ENCODE measurements around the gene CALHM6. TPM values are rescaled to one million over a fixed set of nuclear protein-coding genes. Genes with fewer than 3 reads are reported as not detected.

CALHM6 gene
- total and polyA plus RNA-seq, 8 donors, result 5.0 to 8.7 (median 8.3) TPM; not detected in 3

DNA sequence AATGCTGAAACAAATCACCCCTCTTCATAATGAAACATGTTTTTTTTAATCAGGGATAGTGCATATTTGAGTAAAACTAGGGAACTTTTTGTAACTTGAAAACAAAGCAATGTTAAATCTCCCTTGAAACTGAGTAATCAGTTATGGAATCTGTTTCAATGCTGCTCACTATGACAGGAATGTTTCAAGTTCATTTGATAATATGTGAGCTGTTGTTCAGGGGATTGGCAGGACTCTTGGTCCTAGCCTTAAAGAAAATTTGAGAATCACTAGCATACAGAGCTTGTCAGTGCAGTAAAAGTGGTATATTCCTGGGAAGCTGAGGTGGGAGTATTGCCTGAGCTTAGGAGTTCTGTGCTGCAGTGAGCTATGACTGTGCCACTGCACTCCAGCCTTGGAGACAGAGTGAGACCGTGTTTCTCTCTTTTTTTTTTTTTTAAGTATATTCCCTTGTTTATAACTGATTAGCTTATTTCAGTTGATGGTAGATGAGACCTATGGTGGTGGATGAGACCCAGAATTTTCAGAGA is 21.6 kb upstream of the CALHM6 start:
- 50 to 70% (median 68%) methylated on average over 1 of the region's 1 CpG for WGBS, 5 donors
- peaks cover 0 to 17% (median 15%) of the 10 kb centered on the region in 4 donors for H3K36me3 ChIP-seq
- H3K4me3 ChIP-seq, result no peak overlapping the region
- DNase-seq, result no peak
- H3K27ac ChIP-seq, result no peak overlapping the region
- intact Hi-C loops (cut with DNase I; ENCODE audit: low total_unique reads), result no loop called here
- H3K4me1 ChIP-seq, result peaks cover 0 to 5% (median 0%) of the 10 kb centered on the region in 4 donors
- TF ChIP-seq POLR2AphosphoS5 (IDR thresholded peaks at IDR 0.05), result no peak
- TF ChIP-seq, protein P1, sequence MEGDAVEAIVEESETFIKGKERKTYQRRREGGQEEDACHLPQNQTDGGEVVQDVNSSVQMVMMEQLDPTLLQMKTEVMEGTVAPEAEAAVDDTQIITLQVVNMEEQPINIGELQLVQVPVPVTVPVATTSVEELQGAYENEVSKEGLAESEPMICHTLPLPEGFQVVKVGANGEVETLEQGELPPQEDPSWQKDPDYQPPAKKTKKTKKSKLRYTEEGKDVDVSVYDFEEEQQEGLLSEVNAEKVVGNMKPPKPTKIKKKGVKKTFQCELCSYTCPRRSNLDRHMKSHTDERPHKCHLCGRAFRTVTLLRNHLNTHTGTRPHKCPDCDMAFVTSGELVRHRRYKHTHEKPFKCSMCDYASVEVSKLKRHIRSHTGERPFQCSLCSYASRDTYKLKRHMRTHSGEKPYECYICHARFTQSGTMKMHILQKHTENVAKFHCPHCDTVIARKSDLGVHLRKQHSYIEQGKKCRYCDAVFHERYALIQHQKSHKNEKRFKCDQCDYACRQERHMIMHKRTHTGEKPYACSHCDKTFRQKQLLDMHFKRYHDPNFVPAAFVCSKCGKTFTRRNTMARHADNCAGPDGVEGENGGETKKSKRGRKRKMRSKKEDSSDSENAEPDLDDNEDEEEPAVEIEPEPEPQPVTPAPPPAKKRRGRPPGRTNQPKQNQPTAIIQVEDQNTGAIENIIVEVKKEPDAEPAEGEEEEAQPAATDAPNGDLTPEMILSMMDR (IDR thresholded peaks at IDR 0.05), result no peak
- TF ChIP-seq EP300 (IDR thresholded peaks at IDR 0.05), result no peak
- no peak for TF ChIP-seq POLR2A (IDR thresholded peaks at IDR 0.05)
- H3K27me3 ChIP-seq, result no peaks in the 10 kb centered on the region
- H3K9me3 ChIP-seq, result no peaks in the 10 kb centered on the region

DNA sequence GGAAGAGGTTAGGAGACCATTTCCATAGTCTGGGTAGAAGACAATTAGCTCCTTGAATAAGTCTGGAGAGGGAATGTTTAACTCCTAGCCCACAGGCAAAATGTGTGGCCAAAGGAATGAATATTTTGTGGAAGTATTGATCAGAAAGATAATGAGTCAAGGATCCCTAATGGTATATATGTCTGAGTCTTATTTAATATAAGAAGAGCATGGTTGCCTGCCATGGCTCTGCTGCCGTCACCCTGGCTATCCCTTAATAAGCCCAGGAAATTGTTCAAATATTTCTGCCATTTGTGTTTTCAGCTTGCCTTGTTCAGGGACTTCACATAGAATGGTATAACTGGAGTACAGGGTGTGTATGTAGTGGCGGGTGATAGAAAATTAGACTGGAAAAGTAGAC is 18.1 kb upstream of the CALHM6 start:
- H3K4me1 ChIP-seq, result peaks cover 0 to 20% (median 5%) of the 10 kb centered on the region in 4 donors
- 88 to 95% (median 95%) methylated on average over 2 of the region's 2 CpGs for WGBS, 5 donors
- intact Hi-C loops (cut with DNase I; ENCODE audit: low total_unique reads), result no loop called here

DNA sequence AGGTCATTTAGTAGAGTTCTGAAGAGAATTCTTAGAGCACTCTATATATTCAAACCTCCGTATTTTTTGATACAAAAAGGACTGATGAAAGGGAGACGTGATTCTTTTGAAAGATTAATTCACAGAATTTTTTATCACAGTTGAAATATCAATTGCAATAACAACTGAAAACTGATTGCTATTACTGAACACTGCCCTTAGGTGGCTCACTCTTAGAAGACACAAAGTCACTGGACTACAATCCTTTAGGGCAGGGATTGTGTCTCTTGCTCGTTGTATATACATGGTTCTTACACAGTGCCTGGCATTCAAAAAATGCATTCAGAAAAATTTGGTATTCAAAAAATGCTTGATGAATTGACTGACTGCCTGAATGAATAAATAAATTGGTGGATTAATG is 17.1 kb upstream of the CALHM6 start:
- Histone ChIP-seq H3K9me3 (no peaks in the 10 kb centered on the region), H3K27ac (no peak overlapping the region), H3K27me3 (no peaks in the 10 kb centered on the region), H3K36me3 (no peaks in the 10 kb centered on the region), H3K4me3 (no peak overlapping the region), H3K4me1 (peaks cover 0 to 20% (median 5%) of the 10 kb centered on the region in 4 donors)
- intact Hi-C loops (cut with DNase I; ENCODE audit: low total_unique reads), result no loop called here
- no peak for TF ChIP-seq POLR2AphosphoS5 (IDR thresholded peaks at IDR 0.05)
- TF ChIP-seq EP300 (IDR thresholded peaks at IDR 0.05), result no peak
- TF ChIP-seq POLR2A (IDR thresholded peaks at IDR 0.05), result no peak
- TF ChIP-seq, protein P1 (IDR thresholded peaks at IDR 0.05), result peak in 5 of 7 experiments; percentile 6 to 46 (median 28)
- WGBS, 5 donors, result 12 to 24% (median 16%) methylated on average over 3 of the region's 3 CpGs
- peak in 1 of 2 donors; percentile 44 for DNase-seq

More for the DNA sequence above, 18.1 kb upstream of the CALHM6 start:
- Histone ChIP-seq H3K9me3 (no peaks in the 10 kb centered on the region), H3K27ac (no peak overlapping the region), H3K36me3 (no peaks in the 10 kb centered on the region), H3K4me3 (no peak overlapping the region), H3K27me3 (no peaks in the 10 kb centered on the region)
- TF ChIP-seq, protein P1 (IDR thresholded peaks at IDR 0.05), result no peak
- TF ChIP-seq POLR2A (IDR thresholded peaks at IDR 0.05) (no peak), POLR2AphosphoS5 (IDR thresholded peaks at IDR 0.05) (no peak), EP300 (IDR thresholded peaks at IDR 0.05) (no peak)
- DNase-seq, result no peak

DNA sequence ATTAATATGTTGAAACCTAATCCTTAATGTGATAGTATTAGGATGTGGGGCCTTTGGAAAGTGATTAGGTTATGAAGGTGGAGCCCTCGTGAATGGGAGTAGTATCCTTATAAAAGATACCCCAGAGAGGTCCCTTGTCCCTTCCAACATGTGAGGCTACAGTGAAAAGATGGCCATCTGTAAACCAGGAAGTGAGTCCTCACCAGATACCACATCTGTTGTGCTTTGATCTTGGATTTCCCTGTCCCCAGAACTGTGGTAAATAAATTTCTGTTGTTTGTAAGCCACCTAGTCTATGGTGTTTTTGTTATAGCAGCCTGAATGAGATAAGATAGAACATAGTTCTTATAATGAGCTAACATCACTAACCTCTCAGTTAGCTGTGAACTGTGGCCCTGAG is 16.6 kb upstream of the CALHM6 start:
- no peaks in the 10 kb centered on the region for H3K9me3 ChIP-seq
- intact Hi-C loops (cut with DNase I; ENCODE audit: low total_unique reads), result no loop called here
- H3K27ac ChIP-seq, result no peak overlapping the region
- no peak for DNase-seq
- H3K27me3 ChIP-seq, result no peaks in the 10 kb centered on the region
- WGBS, 5 donors, result 80 to 93% (median 83%) methylated on average over 1 of the region's 1 CpG
- H3K4me3 ChIP-seq, result no peak overlapping the region
- TF ChIP-seq, protein P1 (IDR thresholded peaks at IDR 0.05), result no peak
- TF ChIP-seq POLR2AphosphoS5 (IDR thresholded peaks at IDR 0.05), result no peak
- no peak for TF ChIP-seq EP300 (IDR thresholded peaks at IDR 0.05)
- no peaks in the 10 kb centered on the region for H3K36me3 ChIP-seq
- H3K4me1 ChIP-seq, result peaks cover 0 to 20% (median 5%) of the 10 kb centered on the region in 4 donors

Measured in stomach (tissue), 9 donors.